ENCODE results near the gene PNP.

GRCh38 chr14:20419419-20419818 is 49.8 kb upstream of the PNP start:
- TF ChIP-seq CTCF (IDR thresholded peaks at IDR 0.05; ENCODE audit: low read length) (no peak), EZH2phosphoT487 (IDR thresholded peaks at IDR 0.05; ENCODE audit: low read length) (no peak), EZH2 (optimal IDR thresholded peaks at IDR 0.05; ENCODE audit: low read depth, low read length) (no peak)

All from MM.1S (cell line).